K562 (cell line): ENCODE results near the gene OR6B2. TPM values are rescaled to one million over a fixed set of nuclear protein-coding genes. Genes with fewer than 3 reads are reported as not detected.

Experiments
- ATAC-seq: fragments of 200-7000 bp; cut with Tn5 transposase; 3 replicates; pipeline ENCODE4 v1.9.1; 2020; ENCODE audit warnings: moderate library complexity
- BruUV-seq: library from RNA; stranded (reverse); fragments of 400-500 nt; replicated peaks from 2 replicates; lab custom pipeline; 2021; lab: Mats Ljungman, UMichigan
- CTCF ChIA-PET: fragments of 300-600 bp; formaldehyde crosslinking; extraction: SDS; loops from one replicate; lab custom pipeline; 2021; ENCODE audit warnings: low intra/inter-chr PET ratio; lab: Yijun Ruan, JAX
- POLR2A ChIA-PET: fragments of 300-600, 350-650 bp; sonication (Branson Sonifier 250); formaldehyde crosslinking; extraction: SDS; loops from one replicate; lab custom pipeline; 2021; ENCODE audit warnings: antibody characterized with exemption, inconsistent platforms; lab: Yijun Ruan, JAX
- DNase-seq, 4 experiments: peaks; one replicate each; pipeline versions ENCODE4 v3.0.0 to v3.0.0-alpha.2; 2011 to 2018; ENCODE audit warnings: low spot score in 3 of 4, mixed read lengths in 3 of 4; ENCODE audit errors: extremely low read depth in 1 of 4
- FAIRE-seq: peaks from 2 replicates; lab custom pipeline; 2011; peaks lifted over from hg19 to GRCh38; lab: Jason Lieb, UNC
- H2AFZ ChIP-seq: 2 replicates; pipeline ENCODE4 v1.6.0; 2011; ENCODE audit warnings: low read depth, low read length, control low read depth, inconsistent platforms
- H3K27ac ChIP-seq: fragments of 200-600 bp; 3 replicates; pipeline ENCODE4 v1.8.0; 2011; ENCODE audit warnings: low read depth, mild to moderate bottlenecking, control low read depth, inconsistent platforms, low read length, moderate library complexity, mixed read lengths; ENCODE audit errors: extremely low read depth
- H3K27me3 ChIP-seq, 2 experiments: fragments of 300-600 bp in 1 of 2; 2 replicates in 1 of 2; 3 replicates in 1 of 2; pipeline versions ENCODE4 v1.6.0 to v1.8.0; 2011; ENCODE audit warnings: inconsistent platforms in 2 of 2, low read length in 2 of 2, mild to moderate bottlenecking in 1 of 2, mixed read lengths in 1 of 2, moderate library complexity in 1 of 2; ENCODE audit not compliant: control insufficient read depth in 2 of 2, insufficient read depth in 2 of 2
- H3K36me3 ChIP-seq: fragments of 300-600 bp; 3 replicates; pipeline ENCODE4 v1.8.0; 2011; ENCODE audit warnings: mild to moderate bottlenecking, low read length, inconsistent platforms; ENCODE audit not compliant: control insufficient read depth, insufficient read depth
- H3K4me1 ChIP-seq, 2 experiments: fragments of 200-600 bp in 1 of 2; replicated peaks in 1 of 2; 2 replicates in 1 of 2; 3 replicates in 1 of 2; pipeline versions ENCODE4 v1.5.1 to v1.8.0; 2011; ENCODE audit warnings: inconsistent platforms in 2 of 2, low read length in 2 of 2, mild to moderate bottlenecking in 1 of 2, mixed read lengths in 1 of 2, moderate library complexity in 1 of 2; ENCODE audit not compliant: control insufficient read depth in 2 of 2, insufficient read depth in 2 of 2
- H3K4me2 ChIP-seq: 2 replicates; pipeline ENCODE4 v1.6.1; 2011; ENCODE audit warnings: low read length, control low read depth, inconsistent platforms, mixed read lengths; ENCODE audit not compliant: insufficient read depth
- H3K4me3 ChIP-seq: fragments of 200-600 bp; sonication (generic), shearing (Covaris generic); 2 replicates; pipeline ENCODE4 v1.5.1; 2016; ENCODE audit warnings: control low read depth, inconsistent platforms
- H3K79me2 ChIP-seq: fragments of 200-600 bp; 3 replicates; pipeline ENCODE4 v1.8.0; 2011; ENCODE audit warnings: low read length, inconsistent platforms; ENCODE audit not compliant: control insufficient read depth, insufficient read depth
- H3K9ac ChIP-seq, 2 experiments: 2 replicates each; pipeline versions ENCODE4 v1.6.0 to v1.6.1; 2011; ENCODE audit warnings: low read depth in 2 of 2, low read length in 2 of 2, control low read depth in 1 of 2, inconsistent platforms in 1 of 2, mild to moderate bottlenecking in 1 of 2, mixed read lengths in 1 of 2; ENCODE audit not compliant: insufficient read depth in 1 of 2
- H3K9me1 ChIP-seq: one replicate; pipeline ENCODE4 v1.6.0; 2011; ENCODE audit warnings: inconsistent platforms, mild to moderate bottlenecking, low read length, moderate library complexity; ENCODE audit not compliant: control insufficient read depth, insufficient read depth
- H3K9me3 ChIP-seq: replicated peaks from 2 replicates; pipeline ENCODE4 v1.5.1; 2011; ENCODE audit warnings: low read depth, low read length, inconsistent platforms; ENCODE audit not compliant: control insufficient read depth, insufficient read depth
- H4K20me1 ChIP-seq: replicated peaks from 2 replicates; pipeline ENCODE4 v1.6.1; 2011; ENCODE audit warnings: low read length, inconsistent platforms, mixed read lengths; ENCODE audit not compliant: control insufficient read depth, insufficient read depth
- ATF3 ChIP-seq, 2 experiments: fragments of 450-650 bp in 1 of 2; sonication (generic) in 1 of 2; formaldehyde crosslinking in 1 of 2; IDR thresholded peaks in 1 of 2; conservative IDR thresholded peaks in 1 of 2; 2 replicates each; pipeline versions ENCODE4 v1.6.1 to v1.8.1; 2016 to 2023; ENCODE audit warnings: mild to moderate bottlenecking in 2 of 2, moderate library complexity in 2 of 2, inconsistent platforms in 1 of 2, missing genetic modification reagents in 1 of 2
- BRD4 ChIP-seq: fragments of 200-600 bp; sonication (generic); IDR thresholded peaks from 2 replicates; pipeline ENCODE4 v1.6.1; 2017; ENCODE audit warnings: inconsistent platforms
- DLX4 ChIP-seq: fragments of 250-450 bp; sonication (Bioruptor Pico); IDR thresholded peaks from 2 replicates; pipeline ENCODE4 v1.6.1; 2021; ENCODE audit warnings: mild to moderate bottlenecking
- EP300 ChIP-seq: IDR thresholded peaks from 2 replicates; pipeline ENCODE4 v1.6.1; 2012; ENCODE audit warnings: low read length, improper control_type of control experiment
- FUS ChIP-seq: fragments of 200-400 bp; formaldehyde crosslinking; optimal IDR thresholded peaks from 2 replicates; pipeline ENCODE3; 2017; ENCODE audit warnings: low read depth, low read length
- ILK ChIP-seq: fragments of 450-650 bp; IDR thresholded peaks from 2 replicates; pipeline ENCODE4 v1.6.1; 2016; ENCODE audit warnings: missing genetic modification characterization, low read depth, mild to moderate bottlenecking, missing compliant biosample characterization, moderate library complexity, borderline replicate concordance
- NCOA2 ChIP-seq, 2 experiments: fragments of 450-650 bp; IDR thresholded peaks; 2 replicates each; pipeline ENCODE4 v1.6.1; 2018; ENCODE audit warnings: mild to moderate bottlenecking in 2 of 2, moderate library complexity in 1 of 2; ENCODE audit not compliant: partially characterized antibody in 2 of 2
- NFE2 ChIP-seq: IDR thresholded peaks from 2 replicates; pipeline ENCODE4 v1.6.1; 2014; ENCODE audit warnings: antibody characterized with exemption, low read depth
- RBM15 ChIP-seq: fragments of 200-400 bp; formaldehyde crosslinking; IDR thresholded peaks from 2 replicates; pipeline ENCODE4 v1.6.1; 2018; ENCODE audit warnings: mild to moderate bottlenecking, low read length, moderate library complexity; ENCODE audit not compliant: insufficient read depth
- SUPT5H ChIP-seq: fragments of 450-650 bp; IDR thresholded peaks from 2 replicates; pipeline ENCODE4 v1.6.1; 2016
- TEAD2 ChIP-seq: fragments of 450-650 bp; IDR thresholded peaks from 2 replicates; pipeline ENCODE4 v1.6.1; 2016; ENCODE audit warnings: missing genetic modification characterization, control low read depth, missing compliant biosample characterization
- ZHX1 ChIP-seq: fragments of 150-350 bp; conservative IDR thresholded peaks from 2 replicates; pipeline ENCODE4 v1.6.1; 2014; ENCODE audit warnings: low read length
- ZNF253 ChIP-seq: fragments of 250-450 bp; sonication (Bioruptor Pico); conservative IDR thresholded peaks from 2 replicates; pipeline ENCODE4 v1.6.1; 2021; ENCODE audit warnings: mild to moderate bottlenecking
- ZNF444 ChIP-seq: fragments of 250-450 bp; sonication (Bioruptor Pico); IDR thresholded peaks from 2 replicates; pipeline ENCODE4 v1.4.0; 2020; ENCODE audit warnings: mild to moderate bottlenecking, moderate library complexity
- ZNF592 ChIP-seq: fragments of 450-650 bp; IDR thresholded peaks from 2 replicates; pipeline ENCODE4 v1.6.1; 2017; ENCODE audit warnings: antibody characterized with exemption, mild to moderate bottlenecking
- ZSCAN29 ChIP-seq: fragments of 450-650 bp; IDR thresholded peaks from 2 replicates; pipeline ENCODE4 v1.6.1; 2017
- WGBS: fragments of 100-300 bp; shearing (Covaris generic); methylation state at CpG from one replicate; pipeline ENCODE4 v1.1.6; 2016; ENCODE audit warnings: low coverage, mixed read lengths; ENCODE audit not compliant: insufficient coverage; ENCODE audit errors: missing lambda C conversion rate; 5-methylcytosine and 5-hydroxymethylcytosine counted together
- in situ Hi-C: fragments of 300-500 bp; cut with MboI; formaldehyde crosslinking; loops from 4 replicates; pipeline ENCODE4 v1.15.0; 2018; ENCODE audit warnings: inconsistent platforms, mixed read lengths
- intact Hi-C: fragments of 100-400 bp; cut with micrococcal nuclease; formaldehyde crosslinking; loops from 2 replicates; pipeline ENCODE4 v1.14.2; 2022
- polyA plus RNA-seq, 8 experiments: library from polyadenylated mRNA; depleted of rRNA in 4 of 8; stranded (reverse) in 5 of 8; unstranded in 3 of 8; fragments of >200 nt; fragmentation: Nextera tagmentation in 2 of 8; fragmentation: Illumina TruSeq in 1 of 8; extraction: Ambion mirVana in 2 of 8; extraction: Trizol in 1 of 8; gene quantifications; 2 replicates each; pipeline versions ENCODE4 v1.2.1 to v1.2.3, GENCODE V29; 2011 to 2014; ENCODE audit warnings: inconsistent platforms in 1 of 8, missing spikeins in 1 of 8
- total RNA-seq, 7 experiments: library from RNA; depleted of rRNA in 6 of 7; stranded (reverse); fragments of >200 nt in 6 of 7; fragmentation: Illumina TruSeq in 2 of 7; extraction: Trizol in 2 of 7; gene quantifications; 2 replicates each; pipeline versions ENCODE4 v1.2.1 to v1.2.3, GENCODE V29; 2011 to 2021; ENCODE audit warnings: low replicate concordance in 1 of 7

OR6B2 gene
- total and polyA plus RNA-seq, 9 of the 15 experiments (the other 6 are each of a cell fraction or from before 2014, with no cell fraction given) = not detected

GRCh38 chr2:240033330-240033678, 3.1 kb upstream of the OR6B2 start:
- CTCF ChIA-PET = no interaction called here
- TF ChIP-seq ZNF444 (CRISPR knock-in tag) (no peak), NCOA2 (IDR thresholded peaks at IDR 0.05; ENCODE audit: partially characterized antibody in 2 of 2) (no peak), RBM15 (no peak), SUPT5H (no peak), ZNF253 (CRISPR knock-in tag) (no peak), BRD4 (no peak), ZSCAN29 (no peak), ZNF592 (no peak), TEAD2 (tag) (no peak), NFE2 (no peak), EP300 (no peak), ATF3 (IDR thresholded peaks at IDR 0.05) (no peak), ATF3 (CRISPR knock-in tag; conservative IDR thresholded peaks at IDR 0.05) (no peak), DLX4 (CRISPR knock-in tag) (no peak), FUS (no peak), ZHX1 (no peak), ILK (tag) (no peak)

More at GRCh38 chr2:240033330-240033678, 3.1 kb upstream of the OR6B2 start:
- H3K4me2 ChIP-seq = no peak overlapping the region
- in situ Hi-C loops = no loop called here
- no peaks in the 10 kb centered on the region for H3K4me1 ChIP-seq
- H3K9ac ChIP-seq = no peak overlapping the region
- H3K4me3 ChIP-seq = no peak overlapping the region
- H3K9me1 ChIP-seq = no peaks in the 10 kb centered on the region
- POLR2A ChIA-PET = interaction anchor here (0.7 kb wide), 1 partner anchor 24 kb away, joined by 3 read pairs; no protein-coding TSS in a partner anchor
- H3K27ac ChIP-seq = no peak overlapping the region
- no peaks in the 10 kb centered on the region for H3K9me3 ChIP-seq
- peaks cover 3 to 29% of the 10 kb centered on the region in 2 experiments for H3K27me3 ChIP-seq
- no peak for FAIRE-seq
- 0% methylated on average over 2 of the region's 5 CpGs for WGBS
- H4K20me1 ChIP-seq = no peaks in the 10 kb centered on the region
- H3K36me3 ChIP-seq = no peaks in the 10 kb centered on the region
- intact Hi-C loops = no loop called here
- no peak for ATAC-seq
- H2AFZ ChIP-seq = no peak overlapping the region
- DNase-seq = no peak
- H3K79me2 ChIP-seq = no peaks in the 10 kb centered on the region
- no TSS peak for BruUV-seq
